Astrocyte (in vitro differentiated cells and primary cell): ENCODE measurements around the gene FASTKD1.

Experiments used
- EZH2 ChIP-seq: IDR thresholded peaks from 2 replicates; pipeline ENCODE4 v1.6.1; 2012; ENCODE audit warnings: mild to moderate bottlenecking, low read length, inconsistent platforms; ENCODE audit not compliant: insufficient read depth
- TF ChIP-seq, protein P1 (sequence below): IDR thresholded peaks from 2 replicates; pipeline ENCODE4 v1.5.1; 2011; ENCODE audit warnings: low read depth, mild to moderate bottlenecking, inconsistent platforms, low read length, moderate library complexity; ENCODE audit not compliant: insufficient read depth

DNA sequence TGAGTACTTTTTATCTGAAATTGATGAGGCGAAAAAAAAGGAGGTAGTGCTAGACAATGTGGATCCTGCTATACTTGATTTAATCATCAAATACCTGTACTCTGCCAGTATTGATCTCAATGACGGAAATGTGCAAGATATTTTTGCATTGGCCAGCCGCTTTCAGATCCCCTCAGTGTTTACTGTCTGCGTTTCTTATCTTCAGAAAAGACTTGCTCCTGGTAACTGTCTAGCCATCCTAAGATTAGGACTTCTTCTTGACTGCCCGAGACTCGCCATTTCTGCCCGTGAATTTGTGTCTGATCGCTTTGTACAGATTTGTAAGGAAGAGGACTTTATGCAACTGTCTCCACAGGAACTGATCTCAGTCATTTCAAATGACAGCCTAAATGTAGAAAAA is 63.7 kb downstream of the FASTKD1 start:
- TF ChIP-seq, protein P1, sequence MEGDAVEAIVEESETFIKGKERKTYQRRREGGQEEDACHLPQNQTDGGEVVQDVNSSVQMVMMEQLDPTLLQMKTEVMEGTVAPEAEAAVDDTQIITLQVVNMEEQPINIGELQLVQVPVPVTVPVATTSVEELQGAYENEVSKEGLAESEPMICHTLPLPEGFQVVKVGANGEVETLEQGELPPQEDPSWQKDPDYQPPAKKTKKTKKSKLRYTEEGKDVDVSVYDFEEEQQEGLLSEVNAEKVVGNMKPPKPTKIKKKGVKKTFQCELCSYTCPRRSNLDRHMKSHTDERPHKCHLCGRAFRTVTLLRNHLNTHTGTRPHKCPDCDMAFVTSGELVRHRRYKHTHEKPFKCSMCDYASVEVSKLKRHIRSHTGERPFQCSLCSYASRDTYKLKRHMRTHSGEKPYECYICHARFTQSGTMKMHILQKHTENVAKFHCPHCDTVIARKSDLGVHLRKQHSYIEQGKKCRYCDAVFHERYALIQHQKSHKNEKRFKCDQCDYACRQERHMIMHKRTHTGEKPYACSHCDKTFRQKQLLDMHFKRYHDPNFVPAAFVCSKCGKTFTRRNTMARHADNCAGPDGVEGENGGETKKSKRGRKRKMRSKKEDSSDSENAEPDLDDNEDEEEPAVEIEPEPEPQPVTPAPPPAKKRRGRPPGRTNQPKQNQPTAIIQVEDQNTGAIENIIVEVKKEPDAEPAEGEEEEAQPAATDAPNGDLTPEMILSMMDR = no peak
- no peak for TF ChIP-seq EZH2
